NCI-H510A (cell line): Measurements from ENCODE around the gene CDH5.

Experiments used
- DNase-seq: peaks from one replicate; lab custom pipeline; 2025; lab: John Stamatoyannopoulos, UW

CDH5 gene

GRCh38 chr16:66390346-66391108, 24.0 kb downstream of the CDH5 start:
- no peak for DNase-seq

- DNase-seq, result no peak
Observed at GRCh38 chr16:66391726-66392670, 25.5 kb downstream of the CDH5 start.

- DNase-seq, result no peak
Observed at GRCh38 chr16:66395806-66396555, 29.5 kb downstream of the CDH5 start.

GRCh38 chr16:66397736-66398433, 31.4 kb downstream of the CDH5 start:
- no peak for DNase-seq

GRCh38 chr16:66399031-66399430, 32.5 kb downstream of the CDH5 start:
- no peak for DNase-seq

- no peak for DNase-seq
Observed at GRCh38 chr16:66399930-66400329, 33.4 kb downstream of the CDH5 start.

GRCh38 chr16:66400503-66401380, 34.3 kb downstream of the CDH5 start:
- no peak for DNase-seq

GRCh38 chr16:66401610-66402009, 35.1 kb downstream of the CDH5 start:
- no peak for DNase-seq

GRCh38 chr16:66402166-66402565, 35.7 kb downstream of the CDH5 start:
- DNase-seq, result no peak

- no peak for DNase-seq
Observed at GRCh38 chr16:66402591-66403230, 36.2 kb downstream of the CDH5 start.

- no peak for DNase-seq
Observed at GRCh38 chr16:66403531-66404145, 37.1 kb downstream of the CDH5 start.

GRCh38 chr16:66405057-66405783, 38.7 kb downstream of the CDH5 start:
- DNase-seq, result no peak

- DNase-seq, result peak; percentile 51
Observed at GRCh38 chr16:66406534-66407221, 40.2 kb downstream of the CDH5 start.

GRCh38 chr16:66408163-66409048, 41.9 kb downstream of the CDH5 start:
- DNase-seq, result no peak

GRCh38 chr16:66409156-66409555, 42.7 kb downstream of the CDH5 start:
- DNase-seq, result no peak

- DNase-seq, result no peak
Observed at GRCh38 chr16:66412182-66412581, 45.7 kb downstream of the CDH5 start.

- no peak for DNase-seq
Observed at GRCh38 chr16:66414891-66415290, 48.4 kb downstream of the CDH5 start.
